ENCODE data around the gene CD3D.
"Not testable (repeated sequence)": the region's sequence is repeated elsewhere in the genome, so short reads cannot be mapped to it uniquely, and the experiment has no call there.

The CD3D gene

GRCh38 chr11:118338637-118339061, 3.9 kb downstream of the CD3D start:
- no peak for DNase-seq

GRCh38 chr11:118334745-118335144, 7.8 kb downstream of the CD3D start:
- no peak for DNase-seq

GRCh38 chr11:118328745-118329144, 13.8 kb downstream of the CD3D start:
- no peak for DNase-seq

GRCh38 chr11:118325283-118325682, 17.2 kb downstream of the CD3D start:
- DNase-seq: no peak

GRCh38 chr11:118322721-118323120, 19.8 kb downstream of the CD3D start:
- no peak for DNase-seq

GRCh38 chr11:118321386-118322082, 21.0 kb downstream of the CD3D start:
- no peak for DNase-seq

GRCh38 chr11:118320515-118320914, 22.0 kb downstream of the CD3D start:
- DNase-seq: no peak

GRCh38 chr11:118319337-118319707, 23.2 kb downstream of the CD3D start:
- no peak for DNase-seq

GRCh38 chr11:118318581-118319336, 23.7 kb downstream of the CD3D start:
- no peak for DNase-seq

- DNase-seq: no peak
Observed at GRCh38 chr11:118318124-118318523, 24.4 kb downstream of the CD3D start.

- no peak for DNase-seq
Observed at GRCh38 chr11:118314988-118315411, 27.5 kb downstream of the CD3D start.

- DNase-seq: no peak
Observed at GRCh38 chr11:118313242-118313641, 29.3 kb downstream of the CD3D start.

GRCh38 chr11:118312328-118312727, 30.2 kb downstream of the CD3D start:
- DNase-seq: no peak

GRCh38 chr11:118311518-118311917, 31.0 kb downstream of the CD3D start:
- DNase-seq: no peak

- DNase-seq: no peak
Observed at GRCh38 chr11:118310781-118311485, 31.6 kb downstream of the CD3D start.

GRCh38 chr11:118310271-118310670, 32.2 kb downstream of the CD3D start:
- DNase-seq: no peak

GRCh38 chr11:118308995-118309528, 33.4 kb downstream of the CD3D start:
- not testable (repeated sequence) for DNase-seq

- DNase-seq: no peak
Observed at GRCh38 chr11:118306556-118306955, 35.9 kb downstream of the CD3D start.

GRCh38 chr11:118305726-118306125, 36.8 kb downstream of the CD3D start:
- DNase-seq: no peak

- DNase-seq: no peak
Observed at GRCh38 chr11:118304568-118305248, 37.8 kb downstream of the CD3D start, which contains the start of gene CD3E. Gene CD3E, plus strand, starts transcription at chr11:118304730. Its CDS starts 223 bp downstream, at chr11:118304953.

- DNase-seq: no peak
Observed at GRCh38 chr11:118304227-118304567, 38.3 kb downstream of the CD3D start.

- no peak for DNase-seq
Observed at GRCh38 chr11:118301600-118302195, 40.8 kb downstream of the CD3D start.
